Measurements from ENCODE around the gene CARF. TPM values are rescaled to one million over a fixed set of nuclear protein-coding genes. Genes with fewer than 3 reads are reported as not detected.

Gene CARF
- total RNA-seq, 1 experiment from 2014 or later: 3.3 TPM

DNA sequence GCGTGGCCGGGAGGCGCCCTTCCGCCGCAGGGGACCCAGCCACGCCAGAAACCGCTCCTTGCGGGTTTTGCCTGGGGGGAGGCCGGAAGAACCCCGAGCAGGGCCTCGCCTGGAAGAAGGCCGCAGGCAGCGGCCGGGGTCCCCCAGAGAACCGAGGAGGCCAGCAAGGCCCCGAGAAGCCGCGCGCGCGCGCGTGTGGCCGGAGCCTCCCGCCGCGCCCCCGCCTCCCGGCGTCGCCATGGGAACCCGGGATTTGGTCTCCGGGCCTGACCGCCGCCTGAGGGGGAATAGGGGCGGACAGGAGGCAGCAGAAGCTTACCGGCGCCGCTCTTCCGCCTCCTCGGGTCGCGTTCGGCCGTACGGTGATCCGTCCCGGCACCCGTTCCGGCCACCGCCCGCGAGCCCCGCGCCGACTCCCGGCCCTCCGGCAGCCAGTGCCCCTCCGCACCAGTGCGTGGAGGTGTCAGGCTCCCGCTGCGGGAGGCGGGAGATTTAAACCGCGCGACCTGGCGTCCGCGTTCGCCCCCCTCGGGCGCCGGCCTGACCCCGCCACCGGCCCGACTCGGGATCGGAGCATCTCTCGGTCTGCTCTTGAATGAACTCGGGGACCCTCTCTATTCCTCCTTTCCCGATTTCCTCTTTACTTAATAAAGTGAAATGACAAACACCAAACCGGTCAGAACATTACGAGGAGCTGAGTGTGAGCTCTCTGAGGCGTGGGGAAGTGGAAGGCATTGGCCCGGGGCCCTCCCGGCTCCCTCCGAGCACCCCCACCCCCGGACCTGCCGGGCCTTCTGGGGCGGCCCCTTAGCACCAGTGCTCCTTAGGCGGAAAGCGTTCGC is 40.6 kb upstream of the CARF start, which contains the start of gene ICA1L (continued):
- TF ChIP-seq, protein P1, sequence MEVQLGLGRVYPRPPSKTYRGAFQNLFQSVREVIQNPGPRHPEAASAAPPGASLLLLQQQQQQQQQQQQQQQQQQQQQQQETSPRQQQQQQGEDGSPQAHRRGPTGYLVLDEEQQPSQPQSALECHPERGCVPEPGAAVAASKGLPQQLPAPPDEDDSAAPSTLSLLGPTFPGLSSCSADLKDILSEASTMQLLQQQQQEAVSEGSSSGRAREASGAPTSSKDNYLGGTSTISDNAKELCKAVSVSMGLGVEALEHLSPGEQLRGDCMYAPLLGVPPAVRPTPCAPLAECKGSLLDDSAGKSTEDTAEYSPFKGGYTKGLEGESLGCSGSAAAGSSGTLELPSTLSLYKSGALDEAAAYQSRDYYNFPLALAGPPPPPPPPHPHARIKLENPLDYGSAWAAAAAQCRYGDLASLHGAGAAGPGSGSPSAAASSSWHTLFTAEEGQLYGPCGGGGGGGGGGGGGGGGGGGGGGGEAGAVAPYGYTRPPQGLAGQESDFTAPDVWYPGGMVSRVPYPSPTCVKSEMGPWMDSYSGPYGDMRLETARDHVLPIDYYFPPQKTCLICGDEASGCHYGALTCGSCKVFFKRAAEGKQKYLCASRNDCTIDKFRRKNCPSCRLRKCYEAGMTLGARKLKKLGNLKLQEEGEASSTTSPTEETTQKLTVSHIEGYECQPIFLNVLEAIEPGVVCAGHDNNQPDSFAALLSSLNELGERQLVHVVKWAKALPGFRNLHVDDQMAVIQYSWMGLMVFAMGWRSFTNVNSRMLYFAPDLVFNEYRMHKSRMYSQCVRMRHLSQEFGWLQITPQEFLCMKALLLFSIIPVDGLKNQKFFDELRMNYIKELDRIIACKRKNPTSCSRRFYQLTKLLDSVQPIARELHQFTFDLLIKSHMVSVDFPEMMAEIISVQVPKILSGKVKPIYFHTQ (CRISPR knock-in tag; IDR thresholded peaks at IDR 0.05): peak; percentile 84; the same call in 1 of the 2 replicates
- 0 out of 2 replicates have a peak, but pooled peaks have one; percentile 42 for TF ChIP-seq JUN (CRISPR knock-in tag; IDR thresholded peaks at IDR 0.05)
- TF ChIP-seq PRRX2 (CRISPR knock-in tag; IDR thresholded peaks at IDR 0.05): peak; percentile 15; the same call in 1 of the 2 replicates
- TF ChIP-seq ZNF317 (CRISPR knock-in tag; IDR thresholded peaks at IDR 0.05; ENCODE audit: borderline replicate concordance, low read depth): peak; percentile 29; the same call in 1 of the 2 replicates
- TF ChIP-seq, protein P2, sequence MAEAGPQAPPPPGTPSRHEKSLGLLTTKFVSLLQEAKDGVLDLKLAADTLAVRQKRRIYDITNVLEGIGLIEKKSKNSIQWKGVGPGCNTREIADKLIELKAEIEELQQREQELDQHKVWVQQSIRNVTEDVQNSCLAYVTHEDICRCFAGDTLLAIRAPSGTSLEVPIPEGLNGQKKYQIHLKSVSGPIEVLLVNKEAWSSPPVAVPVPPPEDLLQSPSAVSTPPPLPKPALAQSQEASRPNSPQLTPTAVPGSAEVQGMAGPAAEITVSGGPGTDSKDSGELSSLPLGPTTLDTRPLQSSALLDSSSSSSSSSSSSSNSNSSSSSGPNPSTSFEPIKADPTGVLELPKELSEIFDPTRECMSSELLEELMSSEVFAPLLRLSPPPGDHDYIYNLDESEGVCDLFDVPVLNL (CRISPR knock-in tag; IDR thresholded peaks at IDR 0.05; ENCODE audit: borderline replicate concordance, low read depth): no peak; the same call in 1 of the 2 replicates
- no peak for TF ChIP-seq NFE2L1 (CRISPR knock-in tag; IDR thresholded peaks at IDR 0.05)
- TF ChIP-seq, protein P3, sequence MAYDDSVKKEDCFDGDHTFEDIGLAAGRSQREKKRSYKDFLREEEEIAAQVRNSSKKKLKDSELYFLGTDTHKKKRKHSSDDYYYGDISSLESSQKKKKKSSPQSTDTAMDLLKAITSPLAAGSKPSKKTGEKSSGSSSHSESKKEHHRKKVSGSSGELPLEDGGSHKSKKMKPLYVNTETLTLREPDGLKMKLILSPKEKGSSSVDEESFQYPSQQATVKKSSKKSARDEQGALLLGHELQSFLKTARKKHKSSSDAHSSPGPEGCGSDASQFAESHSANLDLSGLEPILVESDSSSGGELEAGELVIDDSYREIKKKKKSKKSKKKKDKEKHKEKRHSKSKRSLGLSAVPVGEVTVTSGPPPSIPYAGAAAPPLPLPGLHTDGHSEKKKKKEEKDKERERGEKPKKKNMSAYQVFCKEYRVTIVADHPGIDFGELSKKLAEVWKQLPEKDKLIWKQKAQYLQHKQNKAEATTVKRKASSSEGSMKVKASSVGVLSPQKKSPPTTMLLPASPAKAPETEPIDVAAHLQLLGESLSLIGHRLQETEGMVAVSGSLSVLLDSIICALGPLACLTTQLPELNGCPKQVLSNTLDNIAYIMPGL (CRISPR knock-in tag; IDR thresholded peaks at IDR 0.05): peak; percentile 88; the same call in 1 of the 2 replicates
- TF ChIP-seq EMX1 (CRISPR knock-in tag; IDR thresholded peaks at IDR 0.05): 0 out of 2 replicates have a peak, but pooled peaks have one; percentile 38
- no peak for TF ChIP-seq ETV6 (CRISPR knock-in tag; IDR thresholded peaks at IDR 0.05)
- TF ChIP-seq RORB (CRISPR knock-in tag; IDR thresholded peaks at IDR 0.05): no peak
- TF ChIP-seq, protein P4, sequence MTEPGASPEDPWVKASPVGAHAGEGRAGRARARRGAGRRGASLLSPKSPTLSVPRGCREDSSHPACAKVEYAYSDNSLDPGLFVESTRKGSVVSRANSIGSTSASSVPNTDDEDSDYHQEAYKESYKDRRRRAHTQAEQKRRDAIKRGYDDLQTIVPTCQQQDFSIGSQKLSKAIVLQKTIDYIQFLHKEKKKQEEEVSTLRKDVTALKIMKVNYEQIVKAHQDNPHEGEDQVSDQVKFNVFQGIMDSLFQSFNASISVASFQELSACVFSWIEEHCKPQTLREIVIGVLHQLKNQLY (CRISPR knock-in tag; IDR thresholded peaks at IDR 0.05): no peak

DNA sequence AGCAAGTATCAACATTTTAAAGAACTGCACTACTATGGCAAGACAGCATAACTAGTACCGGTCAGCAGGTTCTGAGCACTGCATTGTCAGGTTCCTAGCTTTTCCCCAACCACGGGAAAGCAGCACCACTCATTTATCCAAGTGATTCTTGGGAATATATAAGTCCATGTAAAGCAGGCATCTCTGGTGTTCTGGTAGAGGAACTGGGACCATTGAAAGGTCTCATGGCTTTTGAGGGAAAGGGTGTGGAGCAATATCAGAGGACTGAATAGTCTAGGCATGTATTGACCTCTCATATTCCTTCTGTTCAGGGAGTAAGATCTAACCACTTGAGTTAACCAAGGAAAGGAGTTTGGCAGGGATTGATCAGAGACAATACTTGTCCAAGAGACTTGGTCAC is 34.4 kb upstream of the CARF start:
- Mint-ChIP-seq H3K36me3 (peaks cover 18% of the 10 kb centered on the region), H3K27me3 (ENCODE audit: low read depth) (peaks cover under 1% of the 10 kb centered on the region), H3K4me3 (no peak overlapping the region), H3K27ac (no peak overlapping the region), H3K9me3 (no peaks in the 10 kb centered on the region), H3K4me1 (peaks cover 5% of the 10 kb centered on the region)
- ATAC-seq (no peak), DNase-seq (ENCODE audit: low spot score) (no peak)
- no peak for TF ChIP-seq FOXJ3 (CRISPR knock-in tag; IDR thresholded peaks at IDR 0.05; ENCODE audit: borderline replicate concordance)
- TF ChIP-seq, protein P5, sequence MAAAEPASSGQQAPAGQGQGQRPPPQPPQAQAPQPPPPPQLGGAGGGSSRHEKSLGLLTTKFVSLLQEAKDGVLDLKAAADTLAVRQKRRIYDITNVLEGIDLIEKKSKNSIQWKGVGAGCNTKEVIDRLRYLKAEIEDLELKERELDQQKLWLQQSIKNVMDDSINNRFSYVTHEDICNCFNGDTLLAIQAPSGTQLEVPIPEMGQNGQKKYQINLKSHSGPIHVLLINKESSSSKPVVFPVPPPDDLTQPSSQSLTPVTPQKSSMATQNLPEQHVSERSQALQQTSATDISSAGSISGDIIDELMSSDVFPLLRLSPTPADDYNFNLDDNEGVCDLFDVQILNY (CRISPR knock-in tag; IDR thresholded peaks at IDR 0.05): no peak
- no peak for TF ChIP-seq HMGA2 (CRISPR knock-in tag; IDR thresholded peaks at IDR 0.05)
- no peak for TF ChIP-seq SMAD3 (CRISPR knock-in tag; IDR thresholded peaks at IDR 0.05; ENCODE audit: borderline replicate concordance)
- CTCF ChIA-PET: no interaction called here
- POLR2A ChIA-PET: no interaction called here

DNA sequence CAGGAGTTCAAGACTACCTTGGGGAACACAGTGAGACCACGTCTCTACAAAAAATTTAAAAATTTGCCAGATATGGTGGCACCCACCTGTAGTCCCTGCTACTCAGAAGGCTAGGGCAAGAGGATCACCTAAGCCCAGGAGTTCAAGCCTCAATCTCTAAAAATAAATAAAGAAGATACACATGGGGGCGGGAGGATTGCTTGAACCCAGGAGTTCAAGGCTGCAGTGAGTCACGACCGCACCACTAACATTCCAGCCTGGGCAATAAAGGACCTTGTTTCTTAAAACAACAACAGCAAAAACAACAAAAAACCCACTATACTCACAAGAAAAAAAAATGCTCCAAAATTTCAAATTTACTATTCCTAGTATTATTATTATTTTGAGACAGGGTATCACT is 30.5 kb upstream of the CARF start:
- H3K4me3 Mint-ChIP-seq: no peak overlapping the region
- no peaks in the 10 kb centered on the region for H3K4me1 Mint-ChIP-seq
- H3K27ac Mint-ChIP-seq: no peak overlapping the region
- ChIA-PET POLR2A (no interaction called here), CTCF (no interaction called here)
- no peak for DNase-seq (ENCODE audit: low spot score)
- no peaks in the 10 kb centered on the region for H3K27me3 Mint-ChIP-seq (ENCODE audit: low read depth)
- H3K36me3 Mint-ChIP-seq: peaks cover 45% of the 10 kb centered on the region
- no peaks in the 10 kb centered on the region for H3K9me3 Mint-ChIP-seq
- no peak for ATAC-seq
- TF ChIP-seq CREB1 (CRISPR knock-in tag; IDR thresholded peaks at IDR 0.05) (no peak), RORB (CRISPR knock-in tag; IDR thresholded peaks at IDR 0.05) (no peak), ZNF423 (CRISPR knock-in tag; IDR thresholded peaks at IDR 0.05) (no peak)
- TF ChIP-seq, protein P6, sequence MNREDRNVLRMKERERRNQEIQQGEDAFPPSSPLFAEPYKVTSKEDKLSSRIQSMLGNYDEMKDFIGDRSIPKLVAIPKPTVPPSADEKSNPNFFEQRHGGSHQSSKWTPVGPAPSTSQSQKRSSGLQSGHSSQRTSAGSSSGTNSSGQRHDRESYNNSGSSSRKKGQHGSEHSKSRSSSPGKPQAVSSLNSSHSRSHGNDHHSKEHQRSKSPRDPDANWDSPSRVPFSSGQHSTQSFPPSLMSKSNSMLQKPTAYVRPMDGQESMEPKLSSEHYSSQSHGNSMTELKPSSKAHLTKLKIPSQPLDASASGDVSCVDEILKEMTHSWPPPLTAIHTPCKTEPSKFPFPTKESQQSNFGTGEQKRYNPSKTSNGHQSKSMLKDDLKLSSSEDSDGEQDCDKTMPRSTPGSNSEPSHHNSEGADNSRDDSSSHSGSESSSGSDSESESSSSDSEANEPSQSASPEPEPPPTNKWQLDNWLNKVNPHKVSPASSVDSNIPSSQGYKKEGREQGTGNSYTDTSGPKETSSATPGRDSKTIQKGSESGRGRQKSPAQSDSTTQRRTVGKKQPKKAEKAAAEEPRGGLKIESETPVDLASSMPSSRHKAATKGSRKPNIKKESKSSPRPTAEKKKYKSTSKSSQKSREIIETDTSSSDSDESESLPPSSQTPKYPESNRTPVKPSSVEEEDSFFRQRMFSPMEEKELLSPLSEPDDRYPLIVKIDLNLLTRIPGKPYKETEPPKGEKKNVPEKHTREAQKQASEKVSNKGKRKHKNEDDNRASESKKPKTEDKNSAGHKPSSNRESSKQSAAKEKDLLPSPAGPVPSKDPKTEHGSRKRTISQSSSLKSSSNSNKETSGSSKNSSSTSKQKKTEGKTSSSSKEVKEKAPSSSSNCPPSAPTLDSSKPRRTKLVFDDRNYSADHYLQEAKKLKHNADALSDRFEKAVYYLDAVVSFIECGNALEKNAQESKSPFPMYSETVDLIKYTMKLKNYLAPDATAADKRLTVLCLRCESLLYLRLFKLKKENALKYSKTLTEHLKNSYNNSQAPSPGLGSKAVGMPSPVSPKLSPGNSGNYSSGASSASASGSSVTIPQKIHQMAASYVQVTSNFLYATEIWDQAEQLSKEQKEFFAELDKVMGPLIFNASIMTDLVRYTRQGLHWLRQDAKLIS (CRISPR knock-in tag; IDR thresholded peaks at IDR 0.05; ENCODE audit: borderline replicate concordance): no peak
- TF ChIP-seq, protein P7, sequence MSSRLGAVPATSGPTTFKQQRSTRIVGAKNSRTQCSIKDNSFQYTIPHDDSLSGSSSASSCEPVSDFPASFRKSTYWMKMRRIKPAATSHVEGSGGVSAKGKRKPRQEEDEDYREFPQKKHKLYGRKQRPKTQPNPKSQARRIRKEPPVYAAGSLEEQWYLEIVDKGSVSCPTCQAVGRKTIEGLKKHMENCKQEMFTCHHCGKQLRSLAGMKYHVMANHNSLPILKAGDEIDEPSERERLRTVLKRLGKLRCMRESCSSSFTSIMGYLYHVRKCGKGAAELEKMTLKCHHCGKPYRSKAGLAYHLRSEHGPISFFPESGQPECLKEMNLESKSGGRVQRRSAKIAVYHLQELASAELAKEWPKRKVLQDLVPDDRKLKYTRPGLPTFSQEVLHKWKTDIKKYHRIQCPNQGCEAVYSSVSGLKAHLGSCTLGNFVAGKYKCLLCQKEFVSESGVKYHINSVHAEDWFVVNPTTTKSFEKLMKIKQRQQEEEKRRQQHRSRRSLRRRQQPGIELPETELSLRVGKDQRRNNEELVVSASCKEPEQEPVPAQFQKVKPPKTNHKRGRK (CRISPR knock-in tag; IDR thresholded peaks at IDR 0.05; ENCODE audit: borderline replicate concordance): no peak

All from WTC11 (cell line).